Astrocyte (in vitro differentiated cells and primary cell): Measurements from ENCODE around the gene PDZD7. TPM values are rescaled to one million over a fixed set of nuclear protein-coding genes. Genes with fewer than 3 reads are reported as not detected.

Experiments used
- DNase-seq: peaks from one replicate; pipeline ENCODE4 v3.0.0-alpha.2; 2010; ENCODE audit warnings: low read depth
- FAIRE-seq: peaks from 2 replicates; lab custom pipeline; 2011; peaks lifted over from hg19 to GRCh38; lab: Jason Lieb, UNC
- H2AFZ ChIP-seq: 2 replicates; pipeline ENCODE4 v1.6.0; 2012; ENCODE audit warnings: low read depth, low read length, inconsistent platforms
- H3K27ac ChIP-seq: 2 replicates; pipeline ENCODE4 v1.5.1; 2011; ENCODE audit warnings: low read depth, low read length, inconsistent platforms
- H3K27me3 ChIP-seq: 2 replicates; pipeline ENCODE4 v1.6.0; 2011; ENCODE audit warnings: low read length, inconsistent platforms; ENCODE audit not compliant: insufficient read depth
- H3K36me3 ChIP-seq: 2 replicates; pipeline ENCODE4 v1.5.1; 2011; ENCODE audit warnings: low read length, inconsistent platforms; ENCODE audit not compliant: insufficient read depth
- H3K4me1 ChIP-seq: 2 replicates; pipeline ENCODE4 v1.5.1; 2011; ENCODE audit warnings: low read length, inconsistent platforms; ENCODE audit not compliant: insufficient read depth
- H3K4me2 ChIP-seq: 2 replicates; pipeline ENCODE4 v1.6.0; 2012; ENCODE audit warnings: low read length, inconsistent platforms
- H3K4me3 ChIP-seq: 2 replicates; pipeline ENCODE4 v1.5.1; 2011; ENCODE audit warnings: low read depth, mild to moderate bottlenecking, low read length, inconsistent platforms; ENCODE audit not compliant: insufficient read depth
- H3K79me2 ChIP-seq: 2 replicates; pipeline ENCODE4 v1.6.0; 2012; ENCODE audit warnings: mild to moderate bottlenecking, low read length, inconsistent platforms; ENCODE audit not compliant: insufficient read depth
- H3K9ac ChIP-seq: 2 replicates; pipeline ENCODE4 v1.6.0; 2012; ENCODE audit warnings: mild to moderate bottlenecking, low read length, inconsistent platforms
- H3K9me3 ChIP-seq: 2 replicates; pipeline ENCODE4 v1.5.1; 2012; ENCODE audit warnings: low read depth, mild to moderate bottlenecking, low read length, inconsistent platforms; ENCODE audit not compliant: insufficient read depth
- H4K20me1 ChIP-seq: 2 replicates; pipeline ENCODE4 v1.6.0; 2012; ENCODE audit warnings: low read length, inconsistent platforms; ENCODE audit not compliant: insufficient read depth
- H3K27ac Mint-ChIP-seq: one replicate; pipeline ENCODE4 v1.8.0; 2021; ENCODE audit warnings: mild to moderate bottlenecking, mixed read lengths; ENCODE audit not compliant: unreplicated experiment
- H3K27me3 Mint-ChIP-seq: one replicate; pipeline ENCODE4 v1.8.0; 2021; ENCODE audit warnings: low read depth, mixed read lengths; ENCODE audit not compliant: unreplicated experiment
- H3K36me3 Mint-ChIP-seq: one replicate; pipeline ENCODE4 v1.8.0; 2021; ENCODE audit warnings: low read depth, mixed read lengths; ENCODE audit not compliant: unreplicated experiment
- H3K4me1 Mint-ChIP-seq: one replicate; pipeline ENCODE4 v1.8.0; 2021; ENCODE audit warnings: low read depth, mixed read lengths; ENCODE audit not compliant: unreplicated experiment
- H3K4me3 Mint-ChIP-seq: one replicate; pipeline ENCODE4 v1.8.0; 2021; ENCODE audit warnings: mild to moderate bottlenecking, moderate library complexity, mixed read lengths; ENCODE audit not compliant: unreplicated experiment
- H3K9me3 Mint-ChIP-seq: one replicate; pipeline ENCODE4 v1.8.0; 2021; ENCODE audit warnings: mild to moderate bottlenecking, mixed read lengths; ENCODE audit not compliant: unreplicated experiment
- EZH2 ChIP-seq: IDR thresholded peaks from 2 replicates; pipeline ENCODE4 v1.6.1; 2012; ENCODE audit warnings: mild to moderate bottlenecking, low read length, inconsistent platforms; ENCODE audit not compliant: insufficient read depth
- total RNA-seq: library from RNA; stranded (reverse); gene quantifications from 2 replicates; pipeline ENCODE4 v1.2.1, GENCODE V29; 2021
- TF ChIP-seq, protein P1 (sequence below): IDR thresholded peaks from 2 replicates; pipeline ENCODE4 v1.5.1; 2011; ENCODE audit warnings: low read depth, mild to moderate bottlenecking, inconsistent platforms, low read length, moderate library complexity; ENCODE audit not compliant: insufficient read depth

PDZD7 gene
- total RNA-seq, 1 donor from 2014 or later = 4.5 TPM

DNA sequence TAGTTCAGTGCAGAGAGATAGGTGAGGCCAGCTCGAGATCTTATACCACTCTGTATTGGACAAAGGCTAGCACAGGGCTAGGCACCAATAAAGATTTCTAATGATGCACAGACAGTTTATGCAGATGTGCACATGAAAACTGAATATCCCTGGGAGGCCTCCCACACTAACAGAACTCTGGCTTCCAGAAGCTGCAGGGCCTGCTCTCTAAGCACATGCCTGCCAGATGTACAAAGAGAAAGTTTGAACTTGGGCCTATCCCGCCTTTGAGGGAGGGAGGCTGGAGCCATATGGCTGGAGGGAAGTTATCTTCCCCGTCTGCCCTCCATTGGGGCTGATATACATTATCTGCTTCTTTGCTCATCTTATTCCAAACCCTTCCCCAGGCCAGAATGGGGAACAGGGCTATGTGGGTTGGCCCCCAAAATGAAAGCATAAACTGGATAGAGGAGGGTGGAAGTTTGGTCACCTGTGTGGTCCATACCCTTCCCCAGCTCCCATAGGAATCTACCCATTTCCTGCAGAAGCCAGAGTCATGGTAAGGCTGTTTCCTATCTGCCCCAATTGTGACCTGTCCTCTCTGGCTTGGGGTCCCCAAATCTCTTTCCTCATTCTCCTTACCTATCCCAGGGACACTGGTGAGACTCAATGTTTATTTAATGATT lies 34.7 kb upstream of the PDZD7 start:
- TF ChIP-seq, protein P1, sequence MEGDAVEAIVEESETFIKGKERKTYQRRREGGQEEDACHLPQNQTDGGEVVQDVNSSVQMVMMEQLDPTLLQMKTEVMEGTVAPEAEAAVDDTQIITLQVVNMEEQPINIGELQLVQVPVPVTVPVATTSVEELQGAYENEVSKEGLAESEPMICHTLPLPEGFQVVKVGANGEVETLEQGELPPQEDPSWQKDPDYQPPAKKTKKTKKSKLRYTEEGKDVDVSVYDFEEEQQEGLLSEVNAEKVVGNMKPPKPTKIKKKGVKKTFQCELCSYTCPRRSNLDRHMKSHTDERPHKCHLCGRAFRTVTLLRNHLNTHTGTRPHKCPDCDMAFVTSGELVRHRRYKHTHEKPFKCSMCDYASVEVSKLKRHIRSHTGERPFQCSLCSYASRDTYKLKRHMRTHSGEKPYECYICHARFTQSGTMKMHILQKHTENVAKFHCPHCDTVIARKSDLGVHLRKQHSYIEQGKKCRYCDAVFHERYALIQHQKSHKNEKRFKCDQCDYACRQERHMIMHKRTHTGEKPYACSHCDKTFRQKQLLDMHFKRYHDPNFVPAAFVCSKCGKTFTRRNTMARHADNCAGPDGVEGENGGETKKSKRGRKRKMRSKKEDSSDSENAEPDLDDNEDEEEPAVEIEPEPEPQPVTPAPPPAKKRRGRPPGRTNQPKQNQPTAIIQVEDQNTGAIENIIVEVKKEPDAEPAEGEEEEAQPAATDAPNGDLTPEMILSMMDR = no peak
- TF ChIP-seq EZH2 = no peak
- Mint-ChIP-seq H3K4me3 (peak overlapping the region; percentile 68), H3K4me1 (peaks cover 12% of the 10 kb centered on the region), H3K36me3 (peaks cover 5% of the 10 kb centered on the region), H3K27me3 (peaks cover 30% of the 10 kb centered on the region), H3K27ac (no peak overlapping the region), H3K9me3 (no peaks in the 10 kb centered on the region)
- FAIRE-seq (no peak), DNase-seq (no peak)
- Histone ChIP-seq H3K79me2 (no peaks in the 10 kb centered on the region), H3K36me3 (no peaks in the 10 kb centered on the region), H3K4me2 (peak overlapping the region; percentile 95), H3K9ac (peak overlapping the region; percentile 44), H3K9me3 (no peaks in the 10 kb centered on the region), H2AFZ (peak overlapping the region; percentile 79), H3K27ac (no peak overlapping the region), H3K27me3 (peaks cover 4% of the 10 kb centered on the region), H4K20me1 (no peaks in the 10 kb centered on the region), H3K4me1 (peaks cover 45% of the 10 kb centered on the region), H3K4me3 (no peak overlapping the region)

DNA sequence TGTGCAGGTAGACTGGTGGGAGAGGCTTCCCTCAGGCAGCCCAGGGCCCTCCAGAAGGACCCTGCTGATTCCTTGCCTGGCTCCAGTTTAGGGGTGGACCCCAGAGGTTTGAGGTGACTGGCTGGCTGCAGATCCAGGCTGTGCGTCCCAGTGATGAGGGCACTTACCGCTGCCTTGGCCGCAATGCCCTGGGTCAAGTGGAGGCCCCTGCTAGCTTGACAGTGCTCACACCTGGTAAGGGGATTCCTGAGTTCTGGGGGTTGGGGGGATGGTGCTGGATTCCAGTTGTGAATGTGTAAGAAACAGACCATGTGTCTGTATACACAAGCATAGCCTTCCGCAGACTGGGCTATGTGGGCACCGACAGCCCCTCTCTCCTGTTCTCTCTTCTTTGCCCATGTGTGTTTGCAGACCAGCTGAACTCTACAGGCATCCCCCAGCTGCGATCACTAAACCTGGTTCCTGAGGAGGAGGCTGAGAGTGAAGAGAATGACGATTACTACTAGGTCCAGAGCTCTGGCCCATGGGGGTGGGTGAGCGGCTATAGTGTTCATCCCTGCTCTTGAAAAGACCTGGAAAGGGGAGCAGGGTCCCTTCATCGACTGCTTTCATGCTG lies 33.6 kb upstream of the PDZD7 start:
- Histone ChIP-seq H3K4me2 (no peak overlapping the region), H3K4me3 (no peak overlapping the region), H3K4me1 (peaks cover 51% of the 10 kb centered on the region), H4K20me1 (no peaks in the 10 kb centered on the region), H3K9me3 (no peaks in the 10 kb centered on the region), H3K79me2 (peaks cover 5% of the 10 kb centered on the region), H2AFZ (no peak overlapping the region), H3K9ac (no peak overlapping the region), H3K27me3 (peaks cover 4% of the 10 kb centered on the region), H3K36me3 (no peaks in the 10 kb centered on the region), H3K27ac (no peak overlapping the region)
- H3K9me3 Mint-ChIP-seq = no peaks in the 10 kb centered on the region
- peaks cover 5% of the 10 kb centered on the region for H3K36me3 Mint-ChIP-seq
- FAIRE-seq (no peak), DNase-seq (no peak)
- TF ChIP-seq EZH2 = no peak
- TF ChIP-seq, protein P1 = no peak
- peaks cover 16% of the 10 kb centered on the region for H3K4me1 Mint-ChIP-seq
- peak overlapping the region; percentile 65 for H3K4me3 Mint-ChIP-seq
- no peak overlapping the region for H3K27ac Mint-ChIP-seq
- peaks cover 28% of the 10 kb centered on the region for H3K27me3 Mint-ChIP-seq
